Liver (tissue), 3 donors: Measurements from ENCODE around the gene PRC1.

Source experiments
- FOXA1 ChIP-seq: IDR thresholded peaks from 2 replicates; pipeline ENCODE4 v1.6.1; 2016; ENCODE audit warnings: antibody characterized with exemption
- GABPA ChIP-seq, 2 donors: IDR thresholded peaks in 1 of 2; conservative IDR thresholded peaks in 1 of 2; 2 replicates each; pipeline ENCODE4 v1.6.1; 2016; ENCODE audit warnings: antibody characterized with exemption in 2 of 2, mild to moderate bottlenecking in 1 of 2, moderate library complexity in 1 of 2
- JUND ChIP-seq, 2 donors: IDR thresholded peaks; 2 replicates each; pipeline ENCODE4 v1.6.1; 2016; ENCODE audit warnings: antibody characterized with exemption in 2 of 2
- MAX ChIP-seq: IDR thresholded peaks from 2 replicates; pipeline ENCODE4 v1.6.1; 2016; ENCODE audit warnings: antibody characterized with exemption
- RAD21 ChIP-seq, 2 donors: IDR thresholded peaks; 2 replicates each; pipeline ENCODE4 v1.6.1; 2016; ENCODE audit warnings: antibody characterized with exemption in 2 of 2, mild to moderate bottlenecking in 2 of 2
- REST ChIP-seq: IDR thresholded peaks from 2 replicates; pipeline ENCODE4 v1.6.1; 2016; ENCODE audit warnings: antibody characterized with exemption, mild to moderate bottlenecking
- RXRA ChIP-seq, 2 donors: IDR thresholded peaks; 2 replicates each; pipeline ENCODE4 v1.6.1; 2017 to 2018; ENCODE audit warnings: antibody characterized with exemption in 2 of 2, mild to moderate bottlenecking in 1 of 2
- SP1 ChIP-seq: IDR thresholded peaks from 2 replicates; pipeline ENCODE4 v1.6.1; 2018; ENCODE audit warnings: antibody characterized with exemption, mild to moderate bottlenecking
- TAF1 ChIP-seq: conservative IDR thresholded peaks from 2 replicates; pipeline ENCODE4 v1.6.1; 2016; ENCODE audit warnings: antibody characterized with exemption, mild to moderate bottlenecking
- TF ChIP-seq, protein P1 (sequence below): fragments of 150-350 bp; IDR thresholded peaks from 2 replicates; pipeline ENCODE4 v1.5.1; 2017; ENCODE audit warnings: improper control_type of control experiment, low read depth, low read length; ENCODE audit not compliant: missing input control
- TF ChIP-seq, protein P2 (sequence below): IDR thresholded peaks from 2 replicates; pipeline ENCODE4 v1.6.1; 2016; ENCODE audit warnings: antibody characterized with exemption
- TF ChIP-seq, protein P3 (sequence below): IDR thresholded peaks from 2 replicates; pipeline ENCODE4 v1.6.1; 2016; ENCODE audit warnings: antibody characterized with exemption
- donor health status: healthy.
- donor health status: healthy.

DNA sequence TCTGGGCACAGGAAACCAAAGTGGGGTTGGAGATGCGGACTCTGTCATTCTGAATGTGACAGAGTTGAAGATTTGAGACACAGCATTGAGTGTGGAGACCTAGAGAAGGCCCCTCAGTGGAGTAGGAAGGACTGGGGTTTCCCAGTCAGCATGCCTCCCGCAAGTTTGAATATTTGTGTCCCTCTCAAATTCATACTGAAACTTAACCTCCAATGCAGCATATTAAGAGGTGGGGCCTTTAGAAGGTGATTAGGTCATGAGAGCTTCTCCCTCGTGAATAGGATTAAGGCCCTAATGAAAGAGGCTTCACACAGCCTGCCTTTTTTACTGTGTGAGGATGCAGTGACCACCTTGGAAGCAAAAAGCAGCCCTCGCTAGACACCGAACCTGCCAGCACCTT lies 70.0 kb downstream of the PRC1 start:
- no peak for TF ChIP-seq JUND (IDR thresholded peaks at IDR 0.05)
- TF ChIP-seq, protein P1, sequence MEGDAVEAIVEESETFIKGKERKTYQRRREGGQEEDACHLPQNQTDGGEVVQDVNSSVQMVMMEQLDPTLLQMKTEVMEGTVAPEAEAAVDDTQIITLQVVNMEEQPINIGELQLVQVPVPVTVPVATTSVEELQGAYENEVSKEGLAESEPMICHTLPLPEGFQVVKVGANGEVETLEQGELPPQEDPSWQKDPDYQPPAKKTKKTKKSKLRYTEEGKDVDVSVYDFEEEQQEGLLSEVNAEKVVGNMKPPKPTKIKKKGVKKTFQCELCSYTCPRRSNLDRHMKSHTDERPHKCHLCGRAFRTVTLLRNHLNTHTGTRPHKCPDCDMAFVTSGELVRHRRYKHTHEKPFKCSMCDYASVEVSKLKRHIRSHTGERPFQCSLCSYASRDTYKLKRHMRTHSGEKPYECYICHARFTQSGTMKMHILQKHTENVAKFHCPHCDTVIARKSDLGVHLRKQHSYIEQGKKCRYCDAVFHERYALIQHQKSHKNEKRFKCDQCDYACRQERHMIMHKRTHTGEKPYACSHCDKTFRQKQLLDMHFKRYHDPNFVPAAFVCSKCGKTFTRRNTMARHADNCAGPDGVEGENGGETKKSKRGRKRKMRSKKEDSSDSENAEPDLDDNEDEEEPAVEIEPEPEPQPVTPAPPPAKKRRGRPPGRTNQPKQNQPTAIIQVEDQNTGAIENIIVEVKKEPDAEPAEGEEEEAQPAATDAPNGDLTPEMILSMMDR: no peak
- TF ChIP-seq MAX: no peak
- TF ChIP-seq SP1: no peak
- TF ChIP-seq RAD21 (IDR thresholded peaks at IDR 0.05): no peak
- no peak for TF ChIP-seq REST
- TF ChIP-seq, protein P2, sequence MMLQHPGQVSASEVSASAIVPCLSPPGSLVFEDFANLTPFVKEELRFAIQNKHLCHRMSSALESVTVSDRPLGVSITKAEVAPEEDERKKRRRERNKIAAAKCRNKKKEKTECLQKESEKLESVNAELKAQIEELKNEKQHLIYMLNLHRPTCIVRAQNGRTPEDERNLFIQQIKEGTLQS: no peak
- TF ChIP-seq RXRA (IDR thresholded peaks at IDR 0.05): no peak
- no peak for TF ChIP-seq GABPA (IDR thresholded peaks at IDR 0.05 in 1 of 2, conservative IDR thresholded peaks at IDR 0.05 in 1 of 2)
- TF ChIP-seq, protein P3, sequence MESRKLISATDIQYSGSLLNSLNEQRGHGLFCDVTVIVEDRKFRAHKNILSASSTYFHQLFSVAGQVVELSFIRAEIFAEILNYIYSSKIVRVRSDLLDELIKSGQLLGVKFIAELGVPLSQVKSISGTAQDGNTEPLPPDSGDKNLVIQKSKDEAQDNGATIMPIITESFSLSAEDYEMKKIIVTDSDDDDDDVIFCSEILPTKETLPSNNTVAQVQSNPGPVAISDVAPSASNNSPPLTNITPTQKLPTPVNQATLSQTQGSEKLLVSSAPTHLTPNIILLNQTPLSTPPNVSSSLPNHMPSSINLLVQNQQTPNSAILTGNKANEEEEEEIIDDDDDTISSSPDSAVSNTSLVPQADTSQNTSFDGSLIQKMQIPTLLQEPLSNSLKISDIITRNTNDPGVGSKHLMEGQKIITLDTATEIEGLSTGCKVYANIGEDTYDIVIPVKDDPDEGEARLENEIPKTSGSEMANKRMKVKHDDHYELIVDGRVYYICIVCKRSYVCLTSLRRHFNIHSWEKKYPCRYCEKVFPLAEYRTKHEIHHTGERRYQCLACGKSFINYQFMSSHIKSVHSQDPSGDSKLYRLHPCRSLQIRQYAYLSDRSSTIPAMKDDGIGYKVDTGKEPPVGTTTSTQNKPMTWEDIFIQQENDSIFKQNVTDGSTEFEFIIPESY: no peak
- TF ChIP-seq TAF1: no peak
- no peak for TF ChIP-seq FOXA1
